ENCODE data around the gene PACS1. TPM values are rescaled to one million over a fixed set of nuclear protein-coding genes. Genes with fewer than 3 reads are reported as not detected.

The PACS1 gene
- total and polyA plus RNA-seq, 2 donors (not counting 1 experiment from before 2014, with no cell fraction given), result 25.9 to 28.5 TPM

DNA sequence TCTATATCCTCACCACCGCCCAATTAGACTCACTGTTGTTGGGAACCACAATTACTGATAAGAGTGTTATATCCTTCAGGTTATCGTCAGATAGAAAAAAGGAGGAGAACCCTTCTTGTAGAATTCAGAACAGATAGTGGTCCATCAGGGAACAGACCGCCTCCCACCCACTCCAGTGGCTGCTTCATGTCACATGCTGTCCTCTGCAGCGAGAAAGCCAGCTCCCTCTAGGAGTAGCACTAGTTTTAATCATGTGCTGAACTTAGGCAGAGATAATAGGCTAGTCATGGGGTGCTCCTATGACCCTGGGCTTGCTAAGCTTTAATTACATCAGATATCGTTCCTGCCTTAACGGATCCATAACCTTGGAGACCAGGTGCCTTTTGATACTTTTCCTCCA lies 146.8 kb downstream of the PACS1 start:
- Histone ChIP-seq H3K27ac (ENCODE audit: insufficient read depth, low read length) (no peak overlapping the region), H3K9me3 (ENCODE audit: control insufficient read depth, insufficient read depth, low read depth, low read length) (no peaks in the 10 kb centered on the region), H3K36me3 (ENCODE audit: control insufficient read depth, insufficient read depth, low read length) (peaks cover 6% of the 10 kb centered on the region), H3K4me1 (ENCODE audit: control insufficient read depth, extremely low read depth, insufficient read depth, low read length) (no peaks in the 10 kb centered on the region), H2AFZ (ENCODE audit: low read length) (no peak overlapping the region), H4K20me1 (ENCODE audit: control insufficient read depth, extremely low read depth, insufficient read depth, low read length) (no peaks in the 10 kb centered on the region), H3K27me3 (ENCODE audit: control insufficient read depth, insufficient read depth, low read length) (no peaks in the 10 kb centered on the region), H3K4me2 (ENCODE audit: extremely low read depth, insufficient read depth, low read length) (no peak overlapping the region), H3K4me3 (replicated peaks in 1 of 4; ENCODE audit: control extremely low read depth in 1 of 4, insufficient read depth in 1 of 4, low read depth in 3 of 4, low read length in 4 of 4) (no peak overlapping the region), H3K9ac (ENCODE audit: insufficient read depth, low read length) (no peak overlapping the region), H3K79me2 (ENCODE audit: control insufficient read depth, insufficient read depth, low read length) (no peaks in the 10 kb centered on the region)
- no peak for TF ChIP-seq EZH2 (IDR thresholded peaks at IDR 0.05; ENCODE audit: low read length, missing control alignments)
- no peak for TF ChIP-seq CTCF (conservative IDR thresholded peaks at IDR 0.05 in 1 of 2, IDR thresholded peaks at IDR 0.05 in 1 of 2; ENCODE audit: low read depth in 1 of 2, low read length in 2 of 2)
- DNase-seq (ENCODE audit: low read depth in 2 of 2), result no peak

- H2AFZ ChIP-seq (ENCODE audit: low read length), result no peak overlapping the region
- no peaks in the 10 kb centered on the region for H3K9me3 ChIP-seq (ENCODE audit: control insufficient read depth, insufficient read depth, low read depth, low read length)
- no peaks in the 10 kb centered on the region for H3K27me3 ChIP-seq (ENCODE audit: control insufficient read depth, insufficient read depth, low read length)
- no peak for TF ChIP-seq EZH2 (IDR thresholded peaks at IDR 0.05; ENCODE audit: low read length, missing control alignments)
- TF ChIP-seq CTCF (conservative IDR thresholded peaks at IDR 0.05 in 1 of 2, IDR thresholded peaks at IDR 0.05 in 1 of 2; ENCODE audit: low read depth in 1 of 2, low read length in 2 of 2), result no peak
- no peaks in the 10 kb centered on the region for H3K79me2 ChIP-seq (ENCODE audit: control insufficient read depth, insufficient read depth, low read length)
- no peak for DNase-seq (ENCODE audit: low read depth in 2 of 2)
- H3K4me2 ChIP-seq (ENCODE audit: extremely low read depth, insufficient read depth, low read length), result no peak overlapping the region
- H3K27ac ChIP-seq (ENCODE audit: insufficient read depth, low read length), result no peak overlapping the region
- no peaks in the 10 kb centered on the region for H3K4me1 ChIP-seq (ENCODE audit: control insufficient read depth, extremely low read depth, insufficient read depth, low read length)
- H3K9ac ChIP-seq (ENCODE audit: insufficient read depth, low read length), result no peak overlapping the region
- H4K20me1 ChIP-seq (ENCODE audit: control insufficient read depth, extremely low read depth, insufficient read depth, low read length), result no peaks in the 10 kb centered on the region
- H3K4me3 ChIP-seq (replicated peaks in 1 of 4; ENCODE audit: control extremely low read depth in 1 of 4, insufficient read depth in 1 of 4, low read depth in 3 of 4, low read length in 4 of 4), result no peak overlapping the region
- peaks cover 6% of the 10 kb centered on the region for H3K36me3 ChIP-seq (ENCODE audit: control insufficient read depth, insufficient read depth, low read length)
Measured at GRCh38 chr11:66218036-66218435, 148.0 kb downstream of the PACS1 start.

DNA sequence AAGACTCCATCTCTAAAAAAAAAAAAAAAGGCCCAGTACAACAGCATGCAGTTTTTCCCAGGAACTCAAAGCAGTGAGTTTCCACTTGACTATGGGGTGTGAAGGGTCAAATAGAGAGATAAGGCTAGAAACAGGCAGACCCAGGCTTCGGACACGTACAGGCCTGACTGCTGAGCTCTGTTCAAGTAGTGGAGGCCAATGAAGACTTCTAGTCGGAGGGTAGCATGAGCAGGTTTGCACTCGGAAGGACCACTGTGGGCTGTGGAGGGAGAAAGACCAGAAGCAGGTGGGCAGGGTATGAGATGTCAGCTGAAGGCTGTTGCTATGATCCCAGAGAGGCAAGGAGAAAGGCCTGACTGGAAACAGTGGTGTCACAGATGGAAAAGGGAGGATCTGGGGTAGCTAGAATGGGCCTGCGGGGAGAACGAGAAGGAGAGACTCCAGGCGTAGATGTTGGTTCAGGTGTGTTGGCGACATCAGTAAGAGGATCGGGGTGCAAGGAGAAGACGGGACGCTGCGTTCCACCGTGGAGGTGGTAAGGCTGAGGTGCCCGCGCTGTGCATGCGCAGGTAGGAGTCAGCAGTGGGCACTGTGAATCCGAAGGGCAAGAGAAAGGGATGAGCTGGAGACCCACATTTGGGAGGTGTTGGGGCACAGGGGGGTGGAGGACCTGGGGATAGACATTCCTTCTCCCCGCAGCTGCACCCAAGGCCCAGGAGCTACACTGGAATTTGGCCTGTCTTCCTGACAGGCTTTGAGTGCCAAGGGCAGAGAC lies 149.0 kb downstream of the PACS1 start:
- Histone ChIP-seq H3K9ac (ENCODE audit: insufficient read depth, low read length) (no peak overlapping the region), H3K79me2 (ENCODE audit: control insufficient read depth, insufficient read depth, low read length) (no peaks in the 10 kb centered on the region), H3K27ac (ENCODE audit: insufficient read depth, low read length) (no peak overlapping the region), H4K20me1 (ENCODE audit: control insufficient read depth, extremely low read depth, insufficient read depth, low read length) (no peaks in the 10 kb centered on the region), H2AFZ (ENCODE audit: low read length) (no peak overlapping the region), H3K4me2 (ENCODE audit: extremely low read depth, insufficient read depth, low read length) (no peak overlapping the region), H3K4me3 (replicated peaks in 1 of 4; ENCODE audit: control extremely low read depth in 1 of 4, insufficient read depth in 1 of 4, low read depth in 3 of 4, low read length in 4 of 4) (no peak overlapping the region), H3K4me1 (ENCODE audit: control insufficient read depth, extremely low read depth, insufficient read depth, low read length) (no peaks in the 10 kb centered on the region), H3K27me3 (ENCODE audit: control insufficient read depth, insufficient read depth, low read length) (no peaks in the 10 kb centered on the region), H3K9me3 (ENCODE audit: control insufficient read depth, insufficient read depth, low read depth, low read length) (no peaks in the 10 kb centered on the region), H3K36me3 (ENCODE audit: control insufficient read depth, insufficient read depth, low read length) (peaks cover 6% of the 10 kb centered on the region)
- no peak for DNase-seq (ENCODE audit: low read depth in 2 of 2)
- no peak for TF ChIP-seq CTCF (conservative IDR thresholded peaks at IDR 0.05 in 1 of 2, IDR thresholded peaks at IDR 0.05 in 1 of 2; ENCODE audit: low read depth in 1 of 2, low read length in 2 of 2)
- no peak for TF ChIP-seq EZH2 (IDR thresholded peaks at IDR 0.05; ENCODE audit: low read length, missing control alignments)

Measured in fibroblast of lung (primary cell).